ENCODE results near the gene SAMD5.
"Not testable (repeated sequence)": the region's sequence is repeated elsewhere in the genome, so short reads cannot be mapped to it uniquely, and the experiment has no call there.

Gene SAMD5

DNA sequence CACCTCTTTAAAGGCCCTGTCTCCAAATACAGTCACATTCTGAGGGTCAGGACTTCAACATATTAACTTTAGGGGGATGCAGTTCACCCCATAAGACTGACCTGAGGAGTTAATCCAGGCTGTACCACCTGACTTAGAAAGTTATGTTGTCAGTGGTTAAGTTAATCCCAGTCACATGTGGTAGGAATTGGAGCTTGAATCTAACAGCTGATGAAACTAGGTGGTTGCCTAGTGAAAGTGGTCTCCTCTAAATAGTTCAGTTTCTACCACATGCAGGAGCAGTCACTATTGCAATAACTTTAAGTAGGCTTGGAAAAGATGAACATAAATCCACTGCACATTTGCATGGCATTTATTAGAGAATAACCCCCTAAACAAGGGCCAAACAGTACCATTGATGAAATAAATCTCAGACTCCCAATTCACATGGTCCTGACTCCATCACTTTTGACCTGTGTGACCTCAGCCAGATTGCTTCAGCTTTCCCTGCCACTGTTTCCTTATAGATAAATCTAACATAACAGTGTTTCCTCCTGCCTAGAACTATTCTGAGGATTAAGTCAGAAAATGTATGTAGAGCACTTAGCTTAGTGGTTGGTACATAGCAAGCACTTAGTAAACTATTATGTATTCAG lies 20.1 kb downstream of the SAMD5 start:
- Histone ChIP-seq H3K36me3 (ENCODE audit: control insufficient read depth, insufficient read depth, low read length) (no peaks in the 10 kb centered on the region), H3K4me1 (ENCODE audit: control insufficient read depth, insufficient read depth, low read length) (peaks cover 7% of the 10 kb centered on the region), H3K27ac (ENCODE audit: low read depth, low read length) (no peak overlapping the region), H3K9ac (ENCODE audit: low read depth, low read length) (no peak overlapping the region), H3K27me3 (ENCODE audit: control insufficient read depth, insufficient read depth, low read length) (no peaks in the 10 kb centered on the region), H3K9me3 (ENCODE audit: control insufficient read depth, insufficient read depth, low read length) (no peaks in the 10 kb centered on the region), H3K4me3 (ENCODE audit: low read depth, low read length) (no peak overlapping the region)

DNA sequence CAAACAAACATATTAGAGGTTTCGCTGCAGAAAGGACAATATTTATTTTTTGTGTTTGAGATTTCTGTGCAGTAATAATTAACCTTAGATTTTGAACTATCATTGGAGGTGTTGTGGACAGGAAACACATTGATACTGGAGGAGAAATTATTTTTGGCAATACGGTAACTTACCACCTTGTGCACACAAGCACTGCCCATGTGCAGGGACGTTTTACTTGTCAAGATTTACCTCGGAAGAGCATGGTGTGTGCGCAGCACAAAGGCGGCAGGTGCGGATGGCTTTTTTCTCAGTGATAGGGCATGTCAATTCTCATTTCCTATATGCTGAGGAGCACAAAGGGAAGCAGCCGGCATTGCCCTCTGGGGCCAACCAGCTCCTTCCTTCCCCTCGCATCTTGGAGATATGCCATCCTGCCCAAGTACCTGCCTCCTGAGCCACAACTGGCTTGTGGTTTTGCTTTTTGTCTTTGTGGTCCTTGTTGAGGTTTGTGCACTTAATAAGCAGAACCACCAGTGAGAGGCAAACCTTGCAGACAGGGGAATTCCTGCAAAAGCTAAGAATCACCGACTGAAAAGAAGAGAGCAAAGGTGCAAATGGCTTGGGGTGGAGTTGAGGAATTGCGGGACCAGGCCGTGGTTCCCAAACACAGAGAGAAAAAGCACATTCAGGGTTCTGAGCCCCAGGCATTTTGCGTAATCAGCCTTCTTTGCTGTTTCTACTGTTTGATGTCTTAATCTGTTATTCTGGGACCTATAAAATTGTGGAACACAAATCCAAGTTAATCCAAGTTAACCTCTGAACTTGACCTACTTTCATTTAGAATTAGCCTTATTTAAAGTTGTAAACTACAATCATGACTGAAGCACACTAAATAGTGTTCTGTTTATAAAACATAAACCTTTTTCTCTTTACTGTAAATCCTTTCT lies 21.9 kb downstream of the SAMD5 start:
- H3K27ac ChIP-seq (ENCODE audit: low read depth, low read length), result no peak overlapping the region
- peaks cover 7% of the 10 kb centered on the region for H3K4me1 ChIP-seq (ENCODE audit: control insufficient read depth, insufficient read depth, low read length)
- H3K36me3 ChIP-seq (ENCODE audit: control insufficient read depth, insufficient read depth, low read length), result no peaks in the 10 kb centered on the region
- no peak overlapping the region for H3K9ac ChIP-seq (ENCODE audit: low read depth, low read length)
- no peaks in the 10 kb centered on the region for H3K9me3 ChIP-seq (ENCODE audit: control insufficient read depth, insufficient read depth, low read length)
- no peaks in the 10 kb centered on the region for H3K27me3 ChIP-seq (ENCODE audit: control insufficient read depth, insufficient read depth, low read length)
- H3K4me3 ChIP-seq (ENCODE audit: low read depth, low read length), result no peak overlapping the region

DNA sequence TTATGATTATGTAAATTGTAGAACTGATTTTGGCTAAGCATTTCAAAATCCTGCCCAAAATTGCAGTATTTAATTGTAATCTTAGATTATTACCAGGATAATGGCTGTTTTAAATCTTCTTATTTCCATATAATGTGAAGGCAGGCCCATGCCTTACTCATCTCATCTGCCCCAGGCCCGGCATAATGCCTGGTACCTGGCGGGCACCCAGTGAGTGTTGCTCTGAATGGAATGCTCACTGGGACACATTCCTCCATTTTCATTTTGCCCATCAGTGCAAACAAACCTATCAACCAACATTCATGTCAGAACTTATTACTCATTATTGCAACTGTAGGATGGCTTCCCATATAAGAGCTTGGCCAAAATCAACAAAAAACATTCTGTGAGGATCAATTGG lies 22.8 kb downstream of the SAMD5 start:
- H3K9ac ChIP-seq (ENCODE audit: low read depth, low read length), result no peak overlapping the region
- H3K9me3 ChIP-seq (ENCODE audit: control insufficient read depth, insufficient read depth, low read length), result no peaks in the 10 kb centered on the region
- no peaks in the 10 kb centered on the region for H3K36me3 ChIP-seq (ENCODE audit: control insufficient read depth, insufficient read depth, low read length)
- H3K27ac ChIP-seq (ENCODE audit: low read depth, low read length), result no peak overlapping the region
- peaks cover 7% of the 10 kb centered on the region for H3K4me1 ChIP-seq (ENCODE audit: control insufficient read depth, insufficient read depth, low read length)
- H3K4me3 ChIP-seq (ENCODE audit: low read depth, low read length), result no peak overlapping the region
- no peaks in the 10 kb centered on the region for H3K27me3 ChIP-seq (ENCODE audit: control insufficient read depth, insufficient read depth, low read length)

DNA sequence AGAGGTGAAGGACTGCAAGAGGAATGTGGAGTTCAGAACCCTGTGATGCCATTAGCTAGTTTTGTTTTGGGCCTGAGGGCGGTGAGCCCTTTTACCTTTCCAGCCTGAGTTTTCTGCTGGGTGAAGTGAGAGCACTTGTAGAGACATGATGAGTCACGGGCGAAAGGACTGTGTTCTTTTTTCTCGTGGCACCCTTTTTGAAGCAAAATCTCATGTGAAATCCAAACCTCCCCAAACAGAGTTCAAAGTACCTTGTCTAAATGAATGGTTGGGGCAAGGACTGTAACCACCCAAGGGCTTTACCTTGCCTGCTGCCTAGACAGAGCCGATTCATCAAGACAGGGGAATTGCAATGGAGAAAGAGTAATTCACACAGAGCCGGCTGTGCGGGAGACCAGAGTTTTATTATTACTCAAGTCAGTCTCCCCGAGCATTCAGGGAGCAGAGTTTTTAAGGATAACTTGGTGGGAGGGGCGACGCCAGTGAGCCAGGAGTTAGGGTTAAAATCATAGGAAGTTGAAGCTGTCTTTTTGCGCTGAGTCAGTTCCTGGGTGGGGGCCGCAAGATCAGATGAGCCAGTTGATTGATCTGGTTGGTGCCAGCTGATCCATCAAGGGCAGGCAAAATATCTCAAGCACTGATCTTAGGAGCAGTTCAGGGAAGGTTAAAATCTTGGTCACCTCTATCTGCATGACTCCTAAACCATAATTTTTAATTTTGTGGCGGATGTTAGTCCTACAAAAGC lies 25.8 kb downstream of the SAMD5 start:
- H3K9ac ChIP-seq (ENCODE audit: low read depth, low read length), result no peak overlapping the region
- H3K36me3 ChIP-seq (ENCODE audit: control insufficient read depth, insufficient read depth, low read length), result no peaks in the 10 kb centered on the region
- H3K27me3 ChIP-seq (ENCODE audit: control insufficient read depth, insufficient read depth, low read length), result no peaks in the 10 kb centered on the region
- H3K4me1 ChIP-seq (ENCODE audit: control insufficient read depth, insufficient read depth, low read length), result peaks cover 7% of the 10 kb centered on the region
- H3K4me3 ChIP-seq (ENCODE audit: low read depth, low read length), result no peak overlapping the region
- H3K27ac ChIP-seq (ENCODE audit: low read depth, low read length), result no peak overlapping the region
- no peaks in the 10 kb centered on the region for H3K9me3 ChIP-seq (ENCODE audit: control insufficient read depth, insufficient read depth, low read length)

DNA sequence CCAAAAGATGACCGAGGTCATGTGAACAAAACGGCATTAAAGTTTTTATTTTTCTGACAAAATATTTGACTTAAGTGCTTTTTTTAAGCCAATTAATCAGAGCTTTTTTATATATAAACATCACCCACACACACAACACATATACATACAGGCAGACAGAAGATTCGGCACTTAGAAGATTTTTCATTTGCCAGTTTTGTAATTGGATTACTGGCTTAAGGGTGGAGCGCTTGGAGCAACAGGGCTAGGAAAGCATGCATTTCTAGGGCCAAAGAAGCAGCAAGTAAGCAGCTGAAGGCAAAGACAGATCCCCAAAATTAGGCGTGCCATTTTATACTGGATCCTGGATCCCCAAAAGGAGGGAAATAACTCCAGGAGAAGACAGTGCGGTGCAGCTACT lies 30.3 kb downstream of the SAMD5 start:
- H3K4me1 ChIP-seq (ENCODE audit: control insufficient read depth, insufficient read depth, low read length), result no peaks in the 10 kb centered on the region
- no peak overlapping the region for H3K9ac ChIP-seq (ENCODE audit: low read depth, low read length)
- H3K27ac ChIP-seq (ENCODE audit: low read depth, low read length), result no peak overlapping the region
- no peak overlapping the region for H3K4me3 ChIP-seq (ENCODE audit: low read depth, low read length)
- no peaks in the 10 kb centered on the region for H3K27me3 ChIP-seq (ENCODE audit: control insufficient read depth, insufficient read depth, low read length)
- no peaks in the 10 kb centered on the region for H3K36me3 ChIP-seq (ENCODE audit: control insufficient read depth, insufficient read depth, low read length)
- no peaks in the 10 kb centered on the region; the same call in 1 of the 2 replicates for H3K9me3 ChIP-seq (ENCODE audit: control insufficient read depth, insufficient read depth, low read length)

DNA sequence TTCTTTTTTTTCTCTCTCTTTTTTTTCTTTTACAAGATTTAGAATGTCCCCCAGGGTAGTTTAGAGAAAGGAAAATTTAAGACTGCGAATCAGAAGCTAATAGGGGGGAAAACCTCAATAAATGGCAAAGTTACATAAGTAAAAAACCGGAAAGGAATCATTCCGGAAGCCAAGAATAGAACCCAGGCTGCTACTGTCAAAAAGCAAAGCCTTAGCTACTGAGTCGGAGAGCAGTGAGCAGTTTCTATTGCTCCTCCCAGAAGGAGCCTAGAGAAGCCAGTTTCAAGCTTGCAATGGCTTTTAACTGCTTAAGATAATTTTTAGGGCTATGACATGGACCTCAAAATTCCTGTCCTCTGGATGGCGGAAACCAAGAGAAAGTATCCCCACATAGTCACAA lies 31.6 kb downstream of the SAMD5 start:
- Histone ChIP-seq H3K27me3 (ENCODE audit: control insufficient read depth, insufficient read depth, low read length) (no peaks in the 10 kb centered on the region), H3K27ac (ENCODE audit: low read depth, low read length) (no peak overlapping the region), H3K4me3 (ENCODE audit: low read depth, low read length) (no peak overlapping the region), H3K4me1 (ENCODE audit: control insufficient read depth, insufficient read depth, low read length) (peaks cover 2% of the 10 kb centered on the region; the same call in 1 of the 2 replicates), H3K9ac (ENCODE audit: low read depth, low read length) (no peak overlapping the region), H3K36me3 (ENCODE audit: control insufficient read depth, insufficient read depth, low read length) (no peaks in the 10 kb centered on the region), H3K9me3 (ENCODE audit: control insufficient read depth, insufficient read depth, low read length) (no peaks in the 10 kb centered on the region; the same call in 1 of the 2 replicates)

DNA sequence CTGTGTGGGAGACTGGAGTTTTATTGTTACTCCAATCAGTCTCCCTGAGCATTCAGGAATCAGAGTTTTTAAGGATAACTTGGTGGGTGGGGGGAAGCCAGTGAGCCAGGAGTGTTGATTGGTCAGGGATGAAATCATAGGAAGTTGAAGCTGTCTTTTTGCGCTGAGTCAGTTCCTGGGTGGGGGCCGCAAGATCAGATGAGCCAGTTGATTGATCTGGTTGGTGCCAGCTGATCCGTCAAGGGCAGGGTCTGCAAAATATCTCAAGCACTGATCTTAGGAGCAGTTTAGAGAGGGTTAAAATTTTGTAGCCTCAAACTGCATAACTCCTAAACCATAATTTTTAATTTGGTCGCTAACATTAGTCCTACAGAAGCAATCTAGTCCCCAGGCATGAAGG lies 33.9 kb downstream of the SAMD5 start:
- not testable (repeated sequence) for H3K36me3 ChIP-seq (ENCODE audit: control insufficient read depth, insufficient read depth, low read length); H3K9me3 ChIP-seq (ENCODE audit: control insufficient read depth, insufficient read depth, low read length); H3K27ac ChIP-seq (ENCODE audit: low read depth, low read length); H3K4me1 ChIP-seq (ENCODE audit: control insufficient read depth, insufficient read depth, low read length); H3K9ac ChIP-seq (ENCODE audit: low read depth, low read length); H3K27me3 ChIP-seq (ENCODE audit: control insufficient read depth, insufficient read depth, low read length); H3K4me3 ChIP-seq (ENCODE audit: low read depth, low read length)

DNA sequence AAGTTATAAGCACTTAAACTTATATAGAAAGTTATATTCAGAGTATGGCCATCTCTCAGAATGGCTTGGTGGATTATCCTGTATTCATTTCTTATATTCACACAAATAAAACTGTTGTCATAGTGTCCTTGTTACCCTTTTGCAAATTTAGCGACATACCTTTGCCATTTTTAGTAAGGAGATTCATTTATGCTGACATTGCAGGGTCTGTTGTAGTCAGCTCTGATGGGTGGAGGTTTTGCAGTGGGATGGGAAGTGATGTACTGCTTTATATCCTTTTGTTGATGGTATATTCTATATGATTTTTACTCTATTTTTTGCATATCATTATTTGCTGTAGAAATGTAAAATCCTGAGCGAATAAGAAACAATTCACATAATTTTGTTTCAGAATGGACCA lies 35.9 kb downstream of the SAMD5 start:
- Histone ChIP-seq H3K4me3 (ENCODE audit: low read depth, low read length) (no peak overlapping the region), H3K27me3 (ENCODE audit: control insufficient read depth, insufficient read depth, low read length) (no peaks in the 10 kb centered on the region), H3K36me3 (ENCODE audit: control insufficient read depth, insufficient read depth, low read length) (no peaks in the 10 kb centered on the region), H3K27ac (ENCODE audit: low read depth, low read length) (no peak overlapping the region), H3K4me1 (ENCODE audit: control insufficient read depth, insufficient read depth, low read length) (peaks cover 8% of the 10 kb centered on the region; the same call in 1 of the 2 replicates), H3K9me3 (ENCODE audit: control insufficient read depth, insufficient read depth, low read length) (no peaks in the 10 kb centered on the region; the same call in 1 of the 2 replicates), H3K9ac (ENCODE audit: low read depth, low read length) (no peak overlapping the region)

DNA sequence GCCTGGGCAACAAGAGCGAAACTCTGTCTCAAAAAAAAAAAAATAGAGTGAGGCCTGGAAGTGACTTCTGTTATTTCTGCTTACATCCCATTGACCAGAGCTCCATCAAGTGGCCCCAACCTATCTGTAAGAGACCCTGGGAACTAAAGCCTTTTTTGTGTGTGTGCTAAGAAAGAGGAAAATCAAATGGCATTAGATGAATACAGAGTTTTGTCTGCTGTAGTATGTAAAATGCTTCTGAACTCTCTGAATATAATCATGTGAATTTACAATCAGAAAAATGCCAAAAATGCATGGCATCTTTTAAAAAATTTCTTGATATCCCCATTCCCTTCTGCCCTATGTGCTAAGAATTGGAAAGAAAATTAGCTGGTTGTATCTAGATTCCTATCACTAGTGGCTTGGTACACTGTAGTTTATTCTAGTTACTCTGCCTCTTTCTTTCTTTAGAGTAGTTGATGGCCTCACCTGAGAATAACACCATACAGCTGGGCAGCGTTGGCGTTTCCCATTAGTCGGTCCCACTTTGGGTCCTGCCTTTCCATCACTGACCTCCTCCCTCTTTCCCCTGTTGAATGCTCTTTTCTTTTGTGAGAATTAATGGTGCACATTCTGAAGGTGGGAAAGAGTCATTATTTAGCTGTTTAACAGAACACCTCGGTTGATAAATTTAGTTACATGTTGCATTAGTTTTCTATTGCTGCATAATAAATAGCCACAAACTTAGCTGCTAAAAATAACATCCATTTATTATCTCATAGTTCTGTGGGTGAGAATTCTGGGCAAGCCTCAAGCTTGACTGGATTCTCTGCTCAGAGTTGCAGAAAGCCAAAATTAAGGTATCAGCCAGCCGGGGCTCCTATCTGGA lies 38.2 kb downstream of the SAMD5 start:
- H3K4me1 ChIP-seq (ENCODE audit: control insufficient read depth, insufficient read depth, low read length), result peaks cover 8% of the 10 kb centered on the region; the same call in 1 of the 2 replicates
- H3K9me3 ChIP-seq (ENCODE audit: control insufficient read depth, insufficient read depth, low read length), result no peaks in the 10 kb centered on the region; the same call in 1 of the 2 replicates
- H3K27me3 ChIP-seq (ENCODE audit: control insufficient read depth, insufficient read depth, low read length), result no peaks in the 10 kb centered on the region
- H3K9ac ChIP-seq (ENCODE audit: low read depth, low read length), result no peak overlapping the region
- no peak overlapping the region for H3K27ac ChIP-seq (ENCODE audit: low read depth, low read length)
- H3K36me3 ChIP-seq (ENCODE audit: control insufficient read depth, insufficient read depth, low read length), result no peaks in the 10 kb centered on the region
- H3K4me3 ChIP-seq (ENCODE audit: low read depth, low read length), result no peak overlapping the region

DNA sequence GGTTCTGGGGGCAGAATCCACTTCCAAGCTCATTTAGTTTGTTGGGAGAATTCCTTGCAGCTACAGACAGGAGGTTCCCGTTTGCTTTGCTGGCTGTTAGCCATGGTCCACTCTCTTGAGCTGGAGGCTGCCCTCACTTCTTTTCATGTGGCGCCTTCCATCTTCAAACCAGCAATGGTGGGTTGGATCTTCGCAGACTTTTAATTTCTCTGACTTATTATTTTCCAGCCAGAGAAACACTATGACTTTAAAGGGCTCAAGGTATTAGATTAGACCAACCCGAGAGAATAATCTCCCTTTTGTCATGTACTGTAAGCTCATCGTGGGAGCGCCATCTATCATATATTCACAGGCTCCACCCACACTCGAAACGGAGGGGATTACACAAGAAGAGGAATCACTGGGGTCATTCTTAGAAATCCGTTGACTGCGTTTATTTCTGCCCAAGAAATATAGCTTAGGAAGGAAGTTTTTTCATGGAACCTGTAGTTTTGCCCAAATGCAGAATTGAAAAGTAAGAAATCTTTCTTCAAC lies 38.9 kb downstream of the SAMD5 start:
- Histone ChIP-seq H3K9ac (ENCODE audit: low read depth, low read length) (no peak overlapping the region), H3K36me3 (ENCODE audit: control insufficient read depth, insufficient read depth, low read length) (no peaks in the 10 kb centered on the region), H3K9me3 (ENCODE audit: control insufficient read depth, insufficient read depth, low read length) (no peaks in the 10 kb centered on the region), H3K4me1 (ENCODE audit: control insufficient read depth, insufficient read depth, low read length) (peaks cover 8% of the 10 kb centered on the region; the same call in 1 of the 2 replicates), H3K27ac (ENCODE audit: low read depth, low read length) (no peak overlapping the region), H3K4me3 (ENCODE audit: low read depth, low read length) (no peak overlapping the region), H3K27me3 (ENCODE audit: control insufficient read depth, insufficient read depth, low read length) (no peaks in the 10 kb centered on the region)

Measured in HUES48 (cell line).